Effector memory CD8-positive, alpha-beta T cell (primary cell): Measurements from ENCODE around the gene CHSY1.

Experiments
- ATAC-seq: fragments of 150-1000 bp; cut with Tn5 transposase; replicated peaks from 2 replicates; pipeline ENCODE4 v1.10.0; 2021; ENCODE audit warnings: mild to moderate bottlenecking, moderate library complexity
- DNase-seq, 3 experiments: peaks; one replicate each; pipeline ENCODE4 v3.0.0; 2021
- H3K27ac Mint-ChIP-seq, 2 donors: one replicate each; pipeline ENCODE4 v1.8.0; 2022; ENCODE audit warnings: mild to moderate bottlenecking in 2 of 2, mixed read lengths in 2 of 2, moderate library complexity in 2 of 2
- H3K27me3 Mint-ChIP-seq, 2 donors: one replicate each; pipeline ENCODE4 v1.8.0; 2022; ENCODE audit warnings: mixed read lengths in 2 of 2
- H3K36me3 Mint-ChIP-seq: one replicate; pipeline ENCODE4 v1.8.0; 2022; ENCODE audit warnings: mild to moderate bottlenecking, moderate library complexity, mixed read lengths; ENCODE audit not compliant: insufficient read depth
- H3K4me1 Mint-ChIP-seq, 2 donors: one replicate each; pipeline ENCODE4 v1.8.0; 2022; ENCODE audit warnings: low read depth in 2 of 2, mixed read lengths in 2 of 2
- H3K4me3 Mint-ChIP-seq, 2 donors: one replicate each; pipeline ENCODE4 v1.8.0; 2022; ENCODE audit warnings: mild to moderate bottlenecking in 2 of 2, mixed read lengths in 2 of 2, moderate library complexity in 2 of 2
- H3K9me3 Mint-ChIP-seq, 2 donors: one replicate each; pipeline ENCODE4 v1.8.0; 2022; ENCODE audit warnings: mixed read lengths in 2 of 2

The CHSY1 gene

GRCh38 chr15:101206176-101206591 lies 45.7 kb downstream of the CHSY1 start:
- H3K36me3 Mint-ChIP-seq = peaks cover 11% of the 10 kb centered on the region
- peak; percentile 86 for ATAC-seq
- peak overlapping the region; percentile 83 to 91 for H3K27ac Mint-ChIP-seq
- H3K4me3 Mint-ChIP-seq = peak overlapping the region; percentile 67 to 83
- H3K9me3 Mint-ChIP-seq = no peaks in the 10 kb centered on the region
- peaks cover 56 to 83% of the 10 kb centered on the region in 2 donors for H3K4me1 Mint-ChIP-seq
- DNase-seq = peak; percentile 9 to 17 (median 13)
- H3K27me3 Mint-ChIP-seq = no peaks in the 10 kb centered on the region

- ATAC-seq (no peak), DNase-seq (no peak)
- Mint-ChIP-seq H3K36me3 (peaks cover 11% of the 10 kb centered on the region), H3K27ac (peak overlapping the region; percentile 83 to 91), H3K4me1 (peaks cover 62 to 85% of the 10 kb centered on the region in 2 donors), H3K27me3 (no peaks in the 10 kb centered on the region), H3K4me3 (peak overlapping the region; percentile 29 to 83), H3K9me3 (no peaks in the 10 kb centered on the region)
These were observed 46.9 kb downstream of the CHSY1 start for GRCh38 chr15:101204739-101205535.

- H3K36me3 Mint-ChIP-seq = peaks cover 11% of the 10 kb centered on the region
- peaks cover 67 to 85% of the 10 kb centered on the region in 2 donors for H3K4me1 Mint-ChIP-seq
- peak overlapping the region; percentile 65 to 73 for H3K27ac Mint-ChIP-seq
These were observed 48.1 kb downstream of the CHSY1 start for GRCh38 chr15:101203607-101204189.

GRCh38 chr15:101203029-101203573 lies 48.7 kb downstream of the CHSY1 start:
- H3K4me1 Mint-ChIP-seq = peaks cover 68 to 84% of the 10 kb centered on the region in 2 donors
- H3K9me3 Mint-ChIP-seq = no peaks in the 10 kb centered on the region
- no peak for DNase-seq
- H3K27ac Mint-ChIP-seq = peak overlapping the region; percentile 65 to 73
- H3K27me3 Mint-ChIP-seq = no peaks in the 10 kb centered on the region
- ATAC-seq = no peak
- peak overlapping the region; percentile 56 to 60 for H3K4me3 Mint-ChIP-seq
- H3K36me3 Mint-ChIP-seq = peaks cover 8% of the 10 kb centered on the region

More at GRCh38 chr15:101203607-101204189, 48.1 kb downstream of the CHSY1 start:
- Mint-ChIP-seq H3K27me3 (no peaks in the 10 kb centered on the region), H3K9me3 (no peaks in the 10 kb centered on the region), H3K4me3 (peak overlapping the region; percentile 56 to 60)
- DNase-seq (no peak), ATAC-seq (no peak)

GRCh38 chr15:101201411-101202174 lies 50.3 kb downstream of the CHSY1 start:
- peak overlapping the region; percentile 49 to 87 for H3K27ac Mint-ChIP-seq
- DNase-seq (no peak), ATAC-seq (no peak)
- H3K27me3 Mint-ChIP-seq = no peaks in the 10 kb centered on the region
- peak overlapping the region; percentile 59 to 70 for H3K4me3 Mint-ChIP-seq
- peaks cover 60 to 75% of the 10 kb centered on the region in 2 donors for H3K4me1 Mint-ChIP-seq
- peaks cover 6% of the 10 kb centered on the region for H3K36me3 Mint-ChIP-seq
- H3K9me3 Mint-ChIP-seq = no peaks in the 10 kb centered on the region

GRCh38 chr15:101200181-101200580 lies 51.7 kb downstream of the CHSY1 start:
- peaks cover 50 to 73% of the 10 kb centered on the region in 2 donors for H3K4me1 Mint-ChIP-seq
- no peaks in the 10 kb centered on the region for H3K27me3 Mint-ChIP-seq
- no peak for DNase-seq
- H3K4me3 Mint-ChIP-seq = peak overlapping the region; percentile 59 to 70
- H3K27ac Mint-ChIP-seq = peak overlapping the region; percentile 87 to 90
- H3K36me3 Mint-ChIP-seq = peaks cover 6% of the 10 kb centered on the region
- no peaks in the 10 kb centered on the region for H3K9me3 Mint-ChIP-seq
- ATAC-seq = no peak

- Mint-ChIP-seq H3K4me3 (peak overlapping the region in 1 of 2 donors; percentile 59), H3K27me3 (no peaks in the 10 kb centered on the region), H3K4me1 (peaks cover 55 to 72% of the 10 kb centered on the region in 2 donors), H3K36me3 (peaks cover 6% of the 10 kb centered on the region), H3K9me3 (no peaks in the 10 kb centered on the region), H3K27ac (peak overlapping the region; percentile 87 to 90)
- ATAC-seq = no peak
- no peak for DNase-seq
These were observed 53.0 kb downstream of the CHSY1 start for GRCh38 chr15:101198800-101199199.

GRCh38 chr15:101198031-101198575 lies 53.7 kb downstream of the CHSY1 start:
- no peak for ATAC-seq
- H3K27ac Mint-ChIP-seq = peak overlapping the region in 1 of 2 donors; percentile 90
- no peak overlapping the region for H3K4me3 Mint-ChIP-seq
- H3K36me3 Mint-ChIP-seq = peaks cover 5% of the 10 kb centered on the region
- no peaks in the 10 kb centered on the region for H3K9me3 Mint-ChIP-seq
- no peaks in the 10 kb centered on the region for H3K27me3 Mint-ChIP-seq
- DNase-seq = no peak
- peaks cover 53 to 72% of the 10 kb centered on the region in 2 donors for H3K4me1 Mint-ChIP-seq

- ATAC-seq (no peak), DNase-seq (no peak)
- no peak overlapping the region for H3K27ac Mint-ChIP-seq
- H3K27me3 Mint-ChIP-seq = no peaks in the 10 kb centered on the region
- peaks cover 3% of the 10 kb centered on the region for H3K36me3 Mint-ChIP-seq
- peak overlapping the region in 1 of 2 donors; percentile 45 for H3K4me3 Mint-ChIP-seq
- no peaks in the 10 kb centered on the region for H3K9me3 Mint-ChIP-seq
- peaks cover 46 to 70% of the 10 kb centered on the region in 2 donors for H3K4me1 Mint-ChIP-seq
These were observed 57.2 kb downstream of the CHSY1 start for GRCh38 chr15:101194546-101195125.

- H3K9me3 Mint-ChIP-seq = no peaks in the 10 kb centered on the region
- ATAC-seq (no peak), DNase-seq (no peak)
- peak overlapping the region in 1 of 2 donors; percentile 45 for H3K4me3 Mint-ChIP-seq
- peaks cover 44 to 70% of the 10 kb centered on the region in 2 donors for H3K4me1 Mint-ChIP-seq
- no peaks in the 10 kb centered on the region for H3K27me3 Mint-ChIP-seq
- peaks cover 3% of the 10 kb centered on the region for H3K36me3 Mint-ChIP-seq
- H3K27ac Mint-ChIP-seq = no peak overlapping the region
These were observed 57.9 kb downstream of the CHSY1 start for GRCh38 chr15:101193806-101194545.

GRCh38 chr15:101193120-101193644 lies 58.7 kb downstream of the CHSY1 start:
- DNase-seq (no peak), ATAC-seq (no peak)
- Mint-ChIP-seq H3K27me3 (no peaks in the 10 kb centered on the region), H3K9me3 (no peaks in the 10 kb centered on the region), H3K4me3 (no peak overlapping the region), H3K36me3 (peaks cover 3% of the 10 kb centered on the region), H3K27ac (no peak overlapping the region), H3K4me1 (peaks cover 46 to 75% of the 10 kb centered on the region in 2 donors)

- H3K27ac Mint-ChIP-seq = peak overlapping the region in 1 of 2 donors; percentile 77
- H3K27me3 Mint-ChIP-seq = no peaks in the 10 kb centered on the region
- peak overlapping the region in 1 of 2 donors; percentile 21 for H3K4me3 Mint-ChIP-seq
- ATAC-seq (no peak), DNase-seq (no peak)
- peaks cover under 1% of the 10 kb centered on the region for H3K36me3 Mint-ChIP-seq
- H3K9me3 Mint-ChIP-seq = no peaks in the 10 kb centered on the region
- H3K4me1 Mint-ChIP-seq = peaks cover 52 to 79% of the 10 kb centered on the region in 2 donors
These were observed 59.8 kb downstream of the CHSY1 start for GRCh38 chr15:101192081-101192480.
